ENCODE measurements around the gene WDR76. TPM values are rescaled to one million over a fixed set of nuclear protein-coding genes. Genes with fewer than 3 reads are reported as not detected.

The WDR76 gene
- total RNA-seq, 6 experiments from 2014 or later = 0.46 to 5.5 (median 1.1) TPM

DNA sequence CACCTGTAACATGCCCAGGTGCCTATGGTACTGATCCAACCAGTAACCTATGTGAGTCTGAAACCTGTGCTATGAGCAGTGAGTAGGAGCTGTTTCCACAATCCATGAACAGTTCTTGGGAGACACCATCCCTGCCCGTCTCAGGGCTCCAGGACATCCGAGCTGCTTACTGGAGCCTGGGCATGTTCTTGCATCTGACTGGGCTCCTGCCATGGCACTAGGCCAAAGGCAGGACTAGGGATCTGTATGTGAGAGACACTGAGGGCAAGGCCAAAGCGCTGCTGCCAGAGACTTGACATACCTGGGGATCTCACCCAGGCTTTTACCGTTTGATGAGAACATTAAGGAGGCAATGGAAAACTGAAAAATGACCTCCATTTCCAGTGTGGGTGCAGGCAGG lies 59.8 kb downstream of the WDR76 start:
- no peak overlapping the region for H3K27ac ChIP-seq
- intact Hi-C loops (cut with DNase I) = no loop called here
- no peaks in the 10 kb centered on the region for H3K4me1 ChIP-seq
- WGBS (ENCODE audit: insufficient coverage, low coverage, low lambda C conversion rate, missing lambda C conversion rate) = 83% methylated on average over 2 of the region's 4 CpGs
- ATAC-seq (no peak), DNase-seq (no peak)
- no peaks in the 10 kb centered on the region for H3K27me3 ChIP-seq
- no peak overlapping the region for H3K4me3 ChIP-seq
- TF ChIP-seq POLR2A (IDR thresholded peaks at IDR 0.05) = no peak
- TF ChIP-seq, protein P1, sequence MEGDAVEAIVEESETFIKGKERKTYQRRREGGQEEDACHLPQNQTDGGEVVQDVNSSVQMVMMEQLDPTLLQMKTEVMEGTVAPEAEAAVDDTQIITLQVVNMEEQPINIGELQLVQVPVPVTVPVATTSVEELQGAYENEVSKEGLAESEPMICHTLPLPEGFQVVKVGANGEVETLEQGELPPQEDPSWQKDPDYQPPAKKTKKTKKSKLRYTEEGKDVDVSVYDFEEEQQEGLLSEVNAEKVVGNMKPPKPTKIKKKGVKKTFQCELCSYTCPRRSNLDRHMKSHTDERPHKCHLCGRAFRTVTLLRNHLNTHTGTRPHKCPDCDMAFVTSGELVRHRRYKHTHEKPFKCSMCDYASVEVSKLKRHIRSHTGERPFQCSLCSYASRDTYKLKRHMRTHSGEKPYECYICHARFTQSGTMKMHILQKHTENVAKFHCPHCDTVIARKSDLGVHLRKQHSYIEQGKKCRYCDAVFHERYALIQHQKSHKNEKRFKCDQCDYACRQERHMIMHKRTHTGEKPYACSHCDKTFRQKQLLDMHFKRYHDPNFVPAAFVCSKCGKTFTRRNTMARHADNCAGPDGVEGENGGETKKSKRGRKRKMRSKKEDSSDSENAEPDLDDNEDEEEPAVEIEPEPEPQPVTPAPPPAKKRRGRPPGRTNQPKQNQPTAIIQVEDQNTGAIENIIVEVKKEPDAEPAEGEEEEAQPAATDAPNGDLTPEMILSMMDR (IDR thresholded peaks at IDR 0.05) = no peak
- H3K9me3 ChIP-seq = no peaks in the 10 kb centered on the region
- no peaks in the 10 kb centered on the region for H3K36me3 ChIP-seq

DNA sequence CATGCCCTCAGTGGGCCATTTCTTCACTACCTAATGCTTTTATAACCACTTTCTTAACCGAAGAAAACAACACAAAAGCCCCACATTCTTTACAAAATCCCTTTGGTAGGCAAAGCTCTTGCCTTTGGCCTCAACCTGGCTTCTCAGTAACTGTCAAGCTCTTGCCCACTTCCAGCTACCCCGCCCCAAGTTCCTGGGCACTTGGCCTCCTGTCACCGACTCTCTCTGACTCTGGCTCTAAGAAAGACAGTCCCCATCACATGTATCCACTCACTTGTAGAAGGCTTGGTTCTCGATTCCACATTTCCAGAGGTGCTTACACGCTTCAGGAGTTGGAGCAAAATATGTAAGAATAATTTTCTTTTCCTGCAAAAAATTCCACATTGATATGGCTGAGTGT lies 61.1 kb downstream of the WDR76 start:
- TF ChIP-seq, protein P1 (IDR thresholded peaks at IDR 0.05) = no peak
- no peak for TF ChIP-seq POLR2A (IDR thresholded peaks at IDR 0.05)
- Histone ChIP-seq H3K9me3 (no peaks in the 10 kb centered on the region), H3K36me3 (no peaks in the 10 kb centered on the region), H3K4me3 (no peak overlapping the region), H3K4me1 (no peaks in the 10 kb centered on the region), H3K27ac (no peak overlapping the region), H3K27me3 (no peaks in the 10 kb centered on the region)
- no peak for ATAC-seq
- intact Hi-C loops (cut with DNase I) = no loop called here
- WGBS (ENCODE audit: insufficient coverage, low coverage, low lambda C conversion rate, missing lambda C conversion rate) = 95% methylated on average over 4 of the region's 5 CpGs
- DNase-seq = no peak

DNA sequence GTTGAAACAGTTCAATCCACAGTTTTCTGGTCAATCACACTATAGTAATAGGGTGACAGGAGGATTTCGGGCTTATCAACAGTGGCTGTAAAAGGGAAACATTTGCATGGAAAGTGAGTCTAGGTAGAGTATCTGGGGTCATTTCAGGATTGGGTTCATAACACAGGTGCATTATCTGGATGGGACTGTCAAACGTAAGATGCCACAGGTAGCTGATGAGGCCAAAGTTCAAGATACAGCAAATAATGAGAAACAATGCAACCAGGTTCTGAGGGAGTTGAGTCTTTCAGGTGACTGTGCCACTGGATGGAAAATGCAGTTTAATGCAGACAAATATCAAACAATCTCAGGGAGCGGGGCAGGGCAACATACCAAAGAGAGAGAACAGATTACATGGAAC lies 62.2 kb downstream of the WDR76 start:
- no peak for ATAC-seq
- Histone ChIP-seq H3K27me3 (no peaks in the 10 kb centered on the region), H3K36me3 (no peaks in the 10 kb centered on the region), H3K4me1 (no peaks in the 10 kb centered on the region), H3K27ac (no peak overlapping the region), H3K4me3 (no peak overlapping the region), H3K9me3 (no peaks in the 10 kb centered on the region)
- intact Hi-C loops (cut with DNase I) = no loop called here
- DNase-seq = no peak
- no peak for TF ChIP-seq POLR2A (IDR thresholded peaks at IDR 0.05)
- 75% methylated on average over 3 of the region's 3 CpGs for WGBS (ENCODE audit: insufficient coverage, low coverage, low lambda C conversion rate, missing lambda C conversion rate)

DNA sequence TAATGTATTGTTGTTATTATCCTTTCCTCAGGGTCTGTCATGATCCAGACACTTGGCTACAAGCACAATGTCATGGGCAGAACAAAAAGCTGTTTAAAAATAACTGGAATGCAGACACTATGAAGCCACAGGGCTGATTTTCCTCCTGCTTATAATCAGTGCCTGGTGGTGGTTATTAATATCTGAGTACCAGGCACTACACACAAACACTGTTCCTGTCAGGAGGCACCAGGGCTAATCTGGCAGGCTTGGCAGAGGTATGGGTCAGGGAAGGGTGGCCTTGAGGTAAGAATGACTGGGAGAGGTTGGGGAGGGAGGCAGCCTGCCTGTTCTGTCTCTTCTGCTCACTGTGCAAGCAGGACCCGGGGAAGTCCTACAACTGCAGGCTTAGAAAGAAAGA lies 67.2 kb downstream of the WDR76 start:
- Histone ChIP-seq H3K27ac (no peak overlapping the region), H3K9me3 (no peaks in the 10 kb centered on the region), H3K4me3 (no peak overlapping the region), H3K4me1 (no peaks in the 10 kb centered on the region), H3K36me3 (no peaks in the 10 kb centered on the region), H3K27me3 (no peaks in the 10 kb centered on the region)
- no peak for ATAC-seq
- intact Hi-C loops (cut with DNase I) = no loop called here
- 75% methylated on average over 1 of the region's 1 CpG for WGBS (ENCODE audit: insufficient coverage, low coverage, low lambda C conversion rate, missing lambda C conversion rate)
- TF ChIP-seq POLR2A (IDR thresholded peaks at IDR 0.05) = no peak
- TF ChIP-seq, protein P1 (IDR thresholded peaks at IDR 0.05) = no peak
- no peak for DNase-seq

DNA sequence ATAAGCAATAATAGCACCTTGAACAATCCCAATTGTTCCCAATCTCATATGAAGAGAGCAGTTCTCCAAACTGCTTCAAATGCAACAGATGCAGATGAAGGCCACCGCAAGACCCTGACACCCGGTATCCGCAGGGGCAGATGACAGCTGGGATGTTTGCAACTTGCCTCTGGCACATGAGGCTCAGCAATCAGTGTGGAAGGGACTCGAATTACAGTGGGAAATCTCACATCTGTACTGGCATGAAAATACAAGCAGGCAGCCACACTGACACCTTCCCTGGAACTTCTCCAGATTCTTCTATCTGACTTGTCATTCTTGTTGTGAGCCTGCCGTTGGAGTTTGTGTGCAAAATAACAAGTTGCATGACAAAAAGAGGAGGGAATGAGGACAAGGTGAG lies 68.8 kb downstream of the WDR76 start:
- ATAC-seq (no peak), DNase-seq (no peak)
- Histone ChIP-seq H3K27me3 (no peaks in the 10 kb centered on the region), H3K36me3 (no peaks in the 10 kb centered on the region), H3K27ac (no peak overlapping the region), H3K4me3 (no peak overlapping the region), H3K4me1 (no peaks in the 10 kb centered on the region), H3K9me3 (no peaks in the 10 kb centered on the region)
- TF ChIP-seq, protein P1 (IDR thresholded peaks at IDR 0.05) = no peak
- TF ChIP-seq POLR2A (IDR thresholded peaks at IDR 0.05) = no peak
- 35% methylated on average over 3 of the region's 5 CpGs for WGBS (ENCODE audit: insufficient coverage, low coverage, low lambda C conversion rate, missing lambda C conversion rate)
- intact Hi-C loops (cut with DNase I) = no loop called here
